Measurements from ENCODE around the gene SEMA6A.

SEMA6A gene

GRCh38 chr5:116576053-116576713, 1.6 kb upstream of the SEMA6A start:
- peak; percentile 87 for DNase-seq

- DNase-seq, result peak; percentile 71
These were observed 866 bp upstream of the SEMA6A start for GRCh38 chr5:116575326-116576052.

- peak; percentile 75 for DNase-seq
These were observed 789 bp downstream of the SEMA6A start for GRCh38 chr5:116573702-116574366.

GRCh38 chr5:116573279-116573701, 1.3 kb downstream of the SEMA6A start:
- peak; percentile 87 for DNase-seq

GRCh38 chr5:116572350-116573278, 2.0 kb downstream of the SEMA6A start:
- peak; percentile 91 for DNase-seq

GRCh38 chr5:116571568-116572349, 2.9 kb downstream of the SEMA6A start:
- peak; percentile 76 for DNase-seq

GRCh38 chr5:116569999-116570398, 4.6 kb downstream of the SEMA6A start:
- DNase-seq, result no peak

GRCh38 chr5:116567106-116567505, 7.5 kb downstream of the SEMA6A start:
- no peak for DNase-seq

GRCh38 chr5:116566251-116566650, 8.4 kb downstream of the SEMA6A start:
- no peak for DNase-seq

GRCh38 chr5:116564756-116565490, 9.7 kb downstream of the SEMA6A start:
- DNase-seq, result no peak

GRCh38 chr5:116564312-116564711, 10.3 kb downstream of the SEMA6A start:
- no peak for DNase-seq

- no peak for DNase-seq
These were observed 10.8 kb downstream of the SEMA6A start for GRCh38 chr5:116563736-116564308.

- no peak for DNase-seq
These were observed 12.0 kb downstream of the SEMA6A start for GRCh38 chr5:116562669-116563068.

GRCh38 chr5:116561658-116562057, 13.0 kb downstream of the SEMA6A start:
- DNase-seq, result no peak

GRCh38 chr5:116559673-116560164, 14.9 kb downstream of the SEMA6A start:
- DNase-seq, result no peak

GRCh38 chr5:116559239-116559638, 15.4 kb downstream of the SEMA6A start:
- DNase-seq, result no peak

GRCh38 chr5:116557669-116558271, 16.9 kb downstream of the SEMA6A start:
- peak; percentile 67 for DNase-seq

GRCh38 chr5:116554764-116555163, 19.9 kb downstream of the SEMA6A start:
- DNase-seq, result peak; percentile 32

GRCh38 chr5:116553366-116553765, 21.3 kb downstream of the SEMA6A start:
- DNase-seq, result no peak

GRCh38 chr5:116550082-116550481, 24.5 kb downstream of the SEMA6A start:
- no peak for DNase-seq
